HG02943 (cell line): ENCODE measurements around the gene DPP10.
"Not testable (repeated sequence)": the region's sequence is repeated elsewhere in the genome, so short reads cannot be mapped to it uniquely, and the experiment has no call there.

ENCODE experiments used
- ATAC-seq: cut with Tn5 transposase; IDR thresholded peaks from one replicate; pipeline ENCODE4 v1.9.1; 2021; ENCODE audit warnings: mild to moderate bottlenecking, low read depth, moderate library complexity; ENCODE audit not compliant: unreplicated experiment

DPP10 gene

DNA sequence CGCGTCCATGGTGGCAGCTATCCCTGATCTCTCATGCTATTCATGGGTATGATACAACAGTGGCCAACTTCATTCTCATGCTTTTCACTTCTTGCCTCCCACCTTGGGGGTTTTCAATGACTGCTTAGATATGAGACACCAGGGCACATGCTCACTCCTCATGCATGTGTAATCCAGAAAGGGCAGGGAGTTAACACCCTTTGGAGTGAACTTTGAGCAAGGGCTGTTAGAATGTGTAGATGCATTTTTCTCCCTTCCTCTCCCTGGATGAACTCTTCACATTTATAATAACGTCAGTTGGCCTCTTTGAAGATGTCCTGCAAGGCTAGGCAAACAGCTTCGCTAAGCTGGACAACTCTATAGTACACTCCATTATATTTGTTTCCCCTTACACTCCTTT, 56.7 kb downstream of the DPP10 start:
- ATAC-seq = no peak

DNA sequence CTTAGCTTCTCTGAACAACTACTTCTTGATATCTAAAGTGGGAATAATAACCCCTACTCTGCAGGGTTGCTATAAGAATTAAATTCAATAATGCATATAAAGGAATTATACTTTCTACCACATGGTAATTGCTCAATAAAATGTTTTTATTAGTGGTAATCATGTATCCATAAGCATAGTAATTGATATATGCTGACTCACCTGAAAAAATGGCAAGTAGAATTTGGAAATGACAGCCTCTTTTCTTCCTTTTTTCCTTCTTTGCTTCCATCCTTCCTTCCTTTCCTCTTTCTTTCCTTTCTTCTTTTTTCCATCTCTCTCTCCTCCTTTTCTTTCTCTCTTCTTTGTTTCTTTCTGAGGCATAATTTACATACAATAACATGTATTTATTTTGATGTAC, 65.3 kb downstream of the DPP10 start:
- ATAC-seq = no peak

DNA sequence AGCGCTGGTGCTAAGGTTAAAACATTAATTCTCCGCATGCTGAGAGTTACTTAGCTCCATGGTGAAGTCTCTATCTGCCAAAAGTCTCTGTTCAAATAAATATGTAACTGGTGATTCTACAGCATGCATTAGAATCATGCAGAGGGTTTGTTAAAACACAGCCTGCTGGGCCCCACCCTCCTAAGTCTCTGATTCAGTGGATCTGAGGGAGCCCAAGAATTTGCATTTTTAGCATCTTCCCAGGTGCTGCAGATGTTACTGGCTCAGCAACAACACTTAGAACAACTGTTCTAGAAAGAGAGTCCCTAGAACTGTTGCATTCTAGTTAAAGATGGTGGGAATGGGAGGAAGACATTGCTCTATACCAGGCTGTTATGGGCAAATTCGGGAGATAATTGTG, 73.4 kb downstream of the DPP10 start:
- no peak for ATAC-seq

DNA sequence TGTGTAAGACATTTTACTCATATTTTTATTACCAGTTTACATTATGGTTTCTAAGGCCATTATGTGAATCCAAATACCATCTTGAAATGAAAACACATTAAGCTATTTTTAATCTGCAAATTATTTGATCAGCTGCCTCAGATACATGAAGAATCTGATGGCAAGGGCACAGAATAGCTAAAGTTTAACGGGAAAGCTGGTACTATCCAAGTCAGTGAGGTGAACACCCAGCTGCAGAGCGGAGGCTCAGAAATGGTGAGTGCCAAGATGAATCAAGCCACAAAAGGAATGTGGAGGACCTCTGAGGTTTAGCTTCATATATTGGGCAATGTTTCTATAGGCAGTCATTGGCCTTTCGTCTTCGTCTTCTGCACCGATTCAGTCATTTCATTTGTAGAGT, 75.1 kb downstream of the DPP10 start:
- ATAC-seq = no peak

DNA sequence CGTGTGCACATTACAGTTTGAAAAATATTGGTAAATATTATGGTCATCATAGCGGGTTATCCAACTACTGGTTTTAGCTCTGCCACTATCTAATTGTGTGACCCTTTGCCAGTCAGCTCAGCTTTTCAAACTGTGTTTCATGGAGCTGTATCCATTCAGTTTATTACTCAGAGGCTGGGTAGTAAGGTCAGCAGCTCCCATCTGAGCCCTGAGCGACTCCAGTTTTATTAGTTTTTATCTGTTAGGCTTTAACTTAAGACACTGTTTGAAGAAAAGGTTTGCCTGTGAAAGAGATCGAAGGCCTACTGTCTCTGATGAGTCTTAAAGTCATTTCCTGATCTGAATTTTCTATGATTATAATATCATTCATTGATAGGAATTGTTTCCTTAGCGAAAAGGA, 76.3 kb downstream of the DPP10 start:
- ATAC-seq = no peak

DNA sequence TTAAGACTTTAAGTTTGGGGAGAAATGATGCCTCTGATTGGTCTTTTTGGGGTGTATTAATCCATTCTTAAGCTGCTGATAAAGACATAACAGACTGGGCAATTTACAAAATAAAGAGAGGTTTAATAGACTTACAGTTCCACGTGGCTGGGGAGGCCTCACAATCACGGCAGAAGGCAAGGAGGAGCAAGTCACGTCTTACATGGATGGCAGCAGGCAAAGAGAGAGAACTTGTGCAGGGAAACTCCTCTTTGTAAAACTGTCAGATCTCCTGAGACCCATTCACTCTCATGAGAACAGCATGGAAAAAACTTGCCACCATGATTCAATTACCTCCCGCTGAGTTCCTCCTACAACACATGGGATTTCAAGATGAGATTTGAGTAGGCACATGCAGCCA, 80.2 kb downstream of the DPP10 start:
- ATAC-seq = not testable (repeated sequence)

DNA sequence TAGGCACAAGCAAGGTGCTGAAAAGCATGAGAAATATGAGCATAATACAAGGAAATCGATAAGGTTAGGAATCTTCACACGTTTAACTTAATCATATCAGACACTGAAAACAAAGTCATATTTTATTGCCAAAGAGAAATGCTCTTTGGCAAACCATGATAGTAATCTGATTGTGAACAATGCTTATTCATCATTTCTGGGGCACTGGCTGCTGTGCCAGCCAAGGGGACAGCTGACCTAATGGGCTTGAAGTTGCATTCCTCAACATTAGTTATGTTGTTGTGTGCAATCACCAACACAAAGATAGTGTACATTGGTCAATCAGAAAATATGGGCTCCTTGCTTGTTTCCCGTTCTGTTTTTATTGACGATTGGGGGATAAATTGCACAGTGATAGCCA, 83.5 kb downstream of the DPP10 start:
- ATAC-seq = no peak

DNA sequence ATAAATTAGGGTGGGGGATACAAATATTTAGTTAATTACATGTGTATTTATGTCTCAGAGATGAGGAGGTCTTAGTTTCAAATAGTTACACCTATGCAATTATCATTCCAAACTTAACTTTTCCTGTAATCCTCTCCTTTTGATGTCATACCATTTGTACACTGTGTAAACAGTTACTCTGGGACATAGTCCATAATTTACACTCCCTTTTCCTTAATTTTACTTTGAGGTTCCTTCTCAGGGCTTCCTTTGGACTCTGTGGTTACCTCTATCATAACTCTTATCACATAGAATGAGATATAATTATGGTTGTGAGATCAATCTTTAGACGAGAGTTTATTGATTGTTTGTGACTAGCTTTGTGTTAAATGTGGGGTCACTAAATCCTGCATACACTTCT, 84.4 kb downstream of the DPP10 start:
- no peak for ATAC-seq

DNA sequence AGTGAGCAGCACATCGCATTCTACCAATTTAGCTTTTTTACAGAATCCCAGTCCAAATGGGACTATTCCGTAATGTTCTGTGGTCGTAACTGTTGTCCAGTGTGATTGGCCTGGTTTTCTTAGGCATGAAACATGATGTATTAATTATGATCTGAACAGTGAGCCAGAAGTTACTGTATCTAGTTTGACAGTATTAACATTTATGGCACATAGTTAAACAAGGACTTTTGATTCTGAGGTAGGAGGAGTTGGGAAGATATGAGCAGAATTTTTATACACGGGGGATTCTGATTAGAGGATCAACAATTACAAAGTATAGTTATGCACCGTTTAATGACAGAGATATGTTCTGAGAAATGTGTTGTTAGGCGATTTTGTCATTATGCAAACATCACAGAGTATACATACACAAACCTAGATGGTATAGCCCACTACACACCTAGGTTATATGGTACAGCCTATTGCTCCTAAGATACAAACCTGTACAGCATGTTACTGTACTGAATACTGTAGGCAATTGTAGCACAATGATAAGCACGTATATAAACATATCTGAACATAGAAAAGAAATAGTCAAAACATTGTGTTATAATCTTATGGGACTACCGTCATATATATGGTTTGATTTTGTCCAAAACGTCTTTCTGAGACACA, 85.0 kb downstream of the DPP10 start:
- no peak for ATAC-seq

DNA sequence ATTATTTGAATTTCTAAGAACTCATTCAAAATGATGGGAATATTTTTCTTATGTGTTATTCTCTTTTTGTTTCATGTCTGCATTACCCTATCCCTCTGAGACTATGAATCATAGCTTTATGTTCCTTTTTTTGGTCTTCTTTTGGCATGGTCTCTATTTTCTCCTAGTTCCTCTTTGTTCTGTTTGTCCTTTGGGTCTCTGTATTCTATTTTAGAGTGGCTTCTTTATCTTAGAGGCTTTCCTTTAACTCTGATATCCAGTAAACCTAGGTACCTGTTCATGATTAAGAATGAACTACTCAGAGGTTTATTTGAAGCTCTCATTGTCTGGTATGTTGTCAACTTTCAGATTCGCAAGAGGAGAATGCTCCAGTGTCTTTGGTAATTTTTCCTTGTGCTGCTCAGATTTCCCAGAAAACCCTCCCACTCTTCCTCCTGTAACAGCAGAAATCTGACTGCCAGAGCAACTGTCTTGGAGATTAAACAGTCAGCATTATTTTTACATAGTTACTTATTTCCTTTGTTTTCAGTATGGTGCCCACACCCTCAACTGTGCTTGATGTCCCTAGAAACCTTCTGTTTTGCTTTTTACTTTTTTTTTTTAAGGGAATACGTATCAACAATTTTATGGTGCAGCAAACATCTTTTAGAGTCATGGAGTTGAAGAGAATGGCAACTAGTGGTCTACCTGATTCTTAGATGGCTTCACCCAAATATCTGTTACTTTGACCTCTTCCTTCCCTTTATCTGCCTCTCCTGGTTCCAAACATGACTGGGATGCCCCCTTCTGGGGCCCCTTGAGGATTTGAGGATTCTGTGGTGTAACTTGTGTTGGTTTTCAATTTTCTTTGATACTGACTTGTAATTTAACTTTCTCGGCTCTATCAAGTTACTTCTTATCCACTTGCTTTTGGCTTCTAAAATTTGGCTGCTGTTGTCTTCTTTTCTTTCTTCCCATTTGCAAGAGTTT, 92.0 kb downstream of the DPP10 start:
- no peak for ATAC-seq

DNA sequence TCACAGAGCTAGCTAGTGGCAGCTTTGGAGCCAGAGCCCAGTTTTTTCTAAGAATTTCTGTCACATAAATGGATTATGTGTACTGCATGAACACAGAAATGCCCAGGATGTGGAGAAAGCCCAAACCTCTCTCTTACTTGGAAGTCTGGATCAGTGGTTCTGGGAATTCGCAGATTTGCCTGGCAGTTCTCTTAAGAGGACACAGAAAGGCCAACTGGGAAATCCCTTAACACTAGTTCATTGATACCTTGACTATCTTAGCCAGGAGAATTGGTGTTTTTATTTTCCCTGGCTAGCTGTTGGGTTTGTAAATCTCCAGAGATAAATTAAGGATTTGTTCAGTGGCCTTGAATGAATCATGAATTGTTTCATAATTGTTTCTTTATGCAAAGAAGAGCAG, 95.3 kb downstream of the DPP10 start:
- ATAC-seq = no peak

DNA sequence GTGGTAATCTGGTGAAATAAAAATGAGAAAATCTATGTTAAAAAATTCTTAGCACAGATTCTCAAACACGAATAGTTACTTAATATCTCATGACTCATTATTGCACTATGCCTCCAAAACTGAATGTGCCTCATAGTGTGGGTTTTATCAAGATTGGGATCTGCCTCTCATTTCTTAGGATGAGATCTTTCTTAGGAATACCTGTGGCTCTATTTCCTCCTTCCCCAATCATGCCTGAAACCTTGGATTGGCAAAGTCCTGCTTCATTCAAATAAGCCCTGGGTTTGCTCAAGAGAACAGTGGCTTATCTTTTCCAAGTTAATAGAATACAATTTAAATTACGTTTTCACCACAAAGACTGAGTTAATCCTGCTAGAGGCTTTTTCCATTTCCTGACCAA, 100.3 kb downstream of the DPP10 start:
- ATAC-seq = no peak

DNA sequence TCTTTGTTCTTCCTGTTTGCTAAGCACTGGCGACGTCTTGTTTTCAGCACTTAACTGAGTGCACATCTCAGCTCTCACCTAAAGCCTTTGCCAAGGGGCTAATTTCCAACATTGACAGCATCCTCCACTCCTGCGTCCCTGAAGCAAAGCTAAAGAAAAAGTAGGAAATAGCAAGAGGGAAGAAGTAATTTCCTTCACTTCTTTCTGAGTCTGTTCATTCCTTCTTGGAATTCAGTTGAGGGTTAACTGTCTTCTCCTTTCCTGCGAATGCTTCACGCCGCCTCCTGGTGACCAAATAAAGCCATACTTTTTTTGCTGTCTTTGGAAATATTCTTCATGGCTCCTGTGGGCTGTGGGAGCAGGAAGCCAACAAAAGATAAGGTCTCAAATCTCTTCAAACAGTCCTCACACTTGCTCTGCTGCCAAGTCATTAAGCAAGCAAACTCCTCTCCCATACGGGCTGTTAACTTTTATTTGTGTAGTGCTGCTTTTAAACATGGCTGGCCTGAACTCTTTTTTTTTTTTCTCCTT, 100.9 kb downstream of the DPP10 start:
- no peak for ATAC-seq

DNA sequence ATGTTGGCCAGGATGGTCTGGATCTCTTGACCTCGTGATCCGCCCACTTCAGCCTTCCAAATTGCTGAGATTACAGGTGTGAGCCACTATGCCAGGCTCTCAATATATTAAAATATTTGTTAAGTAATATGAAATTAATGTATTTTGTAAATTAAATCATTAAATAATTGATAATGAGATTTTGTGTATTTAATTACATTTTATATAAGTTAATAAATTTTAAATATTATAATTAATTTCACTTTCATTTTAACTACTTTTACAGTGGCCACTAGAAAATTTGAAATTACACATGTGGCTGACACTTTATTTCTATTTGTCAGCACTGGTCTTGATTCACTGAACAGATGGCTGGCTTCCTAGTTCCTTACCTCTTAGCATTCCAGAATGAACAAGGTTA, 102.6 kb downstream of the DPP10 start:
- ATAC-seq = no peak

DNA sequence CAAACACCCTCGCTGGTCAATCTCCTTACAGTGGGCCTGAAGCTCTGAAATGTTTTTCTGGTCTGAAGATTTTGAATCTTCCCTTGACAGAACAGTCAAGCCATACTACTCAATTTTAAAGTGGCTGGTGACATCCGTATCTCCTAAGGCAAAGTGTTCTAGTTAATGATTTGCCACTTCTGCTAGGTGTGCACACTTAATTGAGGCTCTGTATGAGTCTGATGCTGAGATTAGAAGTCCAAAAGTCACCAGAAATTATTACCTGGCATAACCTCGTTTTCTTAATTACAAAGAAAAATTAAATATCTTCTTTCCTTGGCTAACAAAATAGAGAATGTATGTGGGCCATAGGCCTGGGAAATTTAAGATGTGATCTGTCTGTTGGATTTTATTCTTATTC, 104.1 kb downstream of the DPP10 start:
- no peak for ATAC-seq

DNA sequence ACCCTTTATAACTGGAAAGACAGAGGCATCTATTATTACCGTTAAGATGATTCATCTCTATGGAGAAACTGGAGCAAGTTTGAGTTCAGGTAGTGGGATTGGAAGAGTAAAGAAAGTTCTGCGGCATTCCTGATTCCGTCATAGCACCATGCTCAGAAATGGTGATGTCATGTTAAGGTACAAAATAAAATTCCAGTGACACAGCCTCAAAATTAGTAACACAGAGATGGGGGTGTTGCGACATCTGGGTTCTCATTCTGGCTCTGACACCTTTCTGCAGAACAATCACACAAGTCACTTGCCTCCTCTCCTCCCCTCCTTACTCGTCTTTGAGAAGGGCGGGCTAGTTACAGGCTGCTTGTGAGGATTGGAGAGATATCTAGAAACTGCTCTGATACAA, 105.7 kb downstream of the DPP10 start:
- no peak for ATAC-seq

DNA sequence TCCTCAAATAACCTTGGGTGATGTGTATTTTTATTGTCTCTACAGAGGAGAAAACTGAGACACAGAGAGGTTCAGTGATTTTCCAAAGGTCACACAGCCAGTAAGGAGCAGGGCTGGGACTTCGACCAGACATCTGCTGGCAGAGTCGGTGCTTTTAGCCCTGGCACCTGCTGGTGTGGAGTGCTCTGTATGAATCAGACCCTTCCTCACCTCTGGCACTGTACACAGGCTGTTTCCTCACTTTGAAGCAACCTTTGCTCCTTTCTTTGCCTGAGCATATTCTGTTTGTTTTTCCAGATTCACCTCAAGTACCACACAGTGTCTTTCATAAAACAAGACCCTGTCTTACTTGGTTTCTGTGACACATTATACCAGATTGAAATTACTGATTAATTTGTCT, 107.9 kb downstream of the DPP10 start:
- no peak for ATAC-seq

DNA sequence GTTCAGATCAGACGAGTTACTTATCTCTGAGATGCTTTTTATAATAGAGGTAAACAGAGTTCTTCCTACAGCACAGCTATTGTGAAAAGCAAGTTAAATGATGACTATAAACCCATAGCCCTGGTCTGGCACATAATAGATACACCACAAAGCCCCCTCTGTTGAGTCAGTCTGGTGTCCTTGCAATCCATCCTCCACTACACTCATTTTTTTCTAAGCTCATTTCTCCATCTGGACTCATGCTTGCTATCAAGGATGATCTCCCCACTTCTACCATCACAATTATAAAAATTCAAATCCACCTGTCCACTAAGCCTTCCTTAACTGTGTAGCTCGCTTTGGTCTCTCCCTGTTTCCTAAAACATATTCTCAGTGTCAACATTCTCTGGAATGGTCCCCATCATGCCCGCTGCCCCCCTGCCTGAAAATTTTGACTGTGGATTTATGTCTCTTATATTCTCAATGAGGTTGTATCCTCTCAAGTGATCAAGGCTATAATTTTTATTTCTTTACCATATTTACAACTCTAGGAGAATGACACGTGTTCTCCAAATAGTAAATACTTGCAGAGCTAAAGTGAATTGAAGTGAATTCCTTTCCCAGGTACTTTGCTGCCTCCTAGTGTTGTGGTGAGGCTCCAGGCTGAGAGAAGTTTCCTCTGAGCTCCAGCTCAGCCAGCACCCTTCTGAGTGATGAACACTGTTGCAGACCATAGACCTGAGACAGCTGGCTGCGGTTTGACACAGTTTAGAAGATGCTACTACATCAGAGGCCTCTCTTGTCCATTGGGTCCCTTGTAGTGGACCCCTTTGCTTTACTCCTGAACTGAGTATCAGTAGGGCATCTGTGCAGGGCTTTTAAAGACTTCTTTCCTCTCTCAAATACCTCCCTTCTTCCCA, 108.7 kb downstream of the DPP10 start:
- no peak for ATAC-seq

DNA sequence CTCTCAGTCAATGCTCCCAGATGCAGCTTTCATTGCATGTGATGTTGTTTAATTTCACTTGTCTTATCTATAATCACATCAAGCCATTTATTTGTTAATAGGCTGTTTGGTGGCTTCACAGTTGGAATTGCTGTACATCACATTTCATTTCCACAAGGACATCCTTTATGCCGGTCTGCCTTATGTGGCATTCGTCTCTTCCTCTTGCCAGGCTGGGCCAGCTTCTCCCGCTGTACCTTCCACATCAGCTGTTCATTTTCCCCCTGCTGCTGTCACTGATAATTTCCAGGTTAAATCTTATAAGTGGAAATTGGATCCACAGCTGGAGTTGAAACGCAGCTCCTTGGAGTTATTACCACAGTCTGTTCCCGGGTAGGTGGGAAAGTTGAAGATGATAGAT, 110.6 kb downstream of the DPP10 start:
- ATAC-seq = no peak

DNA sequence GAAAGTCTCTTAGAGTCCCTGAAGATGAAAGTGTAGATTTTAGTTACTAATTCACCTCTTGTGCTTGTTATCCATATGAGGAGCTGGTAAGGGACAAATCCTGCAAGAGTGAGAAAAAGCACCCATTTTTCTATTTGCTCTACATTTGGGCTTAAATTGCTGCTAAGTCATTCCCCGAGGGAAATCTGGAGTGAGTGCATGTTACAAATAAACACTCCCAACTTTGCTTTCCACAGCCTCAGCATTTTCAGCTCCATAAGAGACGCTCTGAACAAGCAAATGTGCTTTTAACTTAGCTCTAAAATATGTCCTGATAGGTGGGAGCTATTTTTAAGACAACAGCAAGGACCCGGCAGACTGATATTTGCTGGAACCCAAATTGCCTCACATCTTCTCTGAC, 126.7 kb downstream of the DPP10 start:
- no peak for ATAC-seq

DNA sequence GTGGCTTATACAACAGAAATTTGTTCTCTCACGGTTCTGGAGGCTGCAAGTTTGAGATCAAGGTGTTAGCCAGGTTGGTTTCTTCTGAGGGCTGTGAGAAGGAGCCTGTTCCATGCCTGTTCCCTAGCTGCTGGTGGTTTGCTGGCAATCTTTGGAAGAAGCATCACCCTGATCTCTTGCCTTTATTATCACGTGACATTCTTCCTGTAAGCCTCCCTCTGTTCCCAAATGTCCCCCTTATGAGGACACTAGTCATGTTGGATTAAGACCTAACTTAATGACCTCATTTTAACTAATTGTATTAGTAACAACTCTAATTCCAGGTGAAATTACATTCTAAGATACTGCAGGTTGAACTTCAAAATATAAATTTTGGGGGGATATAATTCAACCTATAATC, 135.2 kb downstream of the DPP10 start:
- ATAC-seq = no peak
